NCI-H1930 (cell line): ENCODE results near the gene NKPD1.

Experiments
- DNase-seq, 2 experiments: peaks; one replicate each; lab custom pipeline; 2025; lab: John Stamatoyannopoulos, UW

NKPD1 gene

DNA sequence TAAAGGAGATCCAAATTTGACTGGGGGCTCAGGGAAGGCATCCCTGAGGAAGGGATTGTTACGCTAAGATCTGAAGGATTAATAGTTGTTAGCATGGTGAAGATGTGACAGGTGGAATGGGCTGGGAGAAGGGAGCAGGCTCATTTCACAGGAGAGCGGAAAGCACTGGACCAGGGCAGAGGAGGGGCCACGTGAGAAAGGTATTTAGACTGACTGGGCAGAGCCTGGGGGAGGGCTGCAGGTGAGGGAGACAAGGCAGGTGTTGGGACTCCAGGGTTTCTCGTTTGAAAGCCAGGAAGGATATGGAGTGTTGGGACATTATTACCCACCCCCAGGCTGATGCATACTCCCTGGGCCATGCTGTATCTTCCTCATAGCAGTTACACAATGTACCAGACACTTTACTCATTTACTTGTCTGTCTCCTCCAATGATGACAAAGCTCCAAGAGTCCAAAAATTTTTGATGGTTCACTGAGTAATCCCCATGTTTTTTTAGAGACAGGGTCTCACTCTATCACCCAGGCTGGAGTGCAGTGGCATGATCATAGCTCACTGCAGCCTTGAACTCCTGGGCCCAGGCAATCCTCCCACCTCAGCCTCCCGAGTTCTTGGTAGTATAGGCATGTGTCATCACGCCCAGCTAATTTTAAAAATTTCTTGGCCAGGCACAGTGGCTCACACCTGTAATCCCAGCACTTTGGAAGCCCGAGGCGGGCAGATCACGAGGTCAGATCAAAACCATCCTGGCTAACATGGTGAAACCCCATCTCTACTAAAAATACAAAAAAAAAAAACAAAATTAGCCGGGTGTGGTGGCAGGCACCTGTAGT, 14.9 kb upstream of the NKPD1 start:
- no peak for DNase-seq

DNA sequence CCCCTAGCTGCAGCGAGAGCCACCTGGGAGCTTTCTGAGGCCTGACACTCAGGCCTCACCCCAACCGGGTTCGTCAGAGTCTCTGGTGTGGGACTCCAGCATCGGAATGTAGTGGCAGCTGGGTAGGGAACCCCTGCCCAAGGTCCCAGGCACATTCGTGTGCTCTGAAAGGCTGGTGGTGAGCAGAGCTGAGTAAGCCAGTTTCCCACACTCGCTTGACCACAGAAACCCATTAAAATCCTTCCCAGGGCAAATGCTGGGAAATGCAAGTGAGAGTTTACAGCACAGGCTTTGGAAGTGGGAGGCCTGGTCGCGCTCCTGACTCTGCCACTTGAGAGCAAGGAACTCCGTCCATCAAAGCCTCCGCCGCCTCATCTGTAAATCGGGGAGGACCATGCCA, 13.0 kb upstream of the NKPD1 start:
- DNase-seq = no peak

DNA sequence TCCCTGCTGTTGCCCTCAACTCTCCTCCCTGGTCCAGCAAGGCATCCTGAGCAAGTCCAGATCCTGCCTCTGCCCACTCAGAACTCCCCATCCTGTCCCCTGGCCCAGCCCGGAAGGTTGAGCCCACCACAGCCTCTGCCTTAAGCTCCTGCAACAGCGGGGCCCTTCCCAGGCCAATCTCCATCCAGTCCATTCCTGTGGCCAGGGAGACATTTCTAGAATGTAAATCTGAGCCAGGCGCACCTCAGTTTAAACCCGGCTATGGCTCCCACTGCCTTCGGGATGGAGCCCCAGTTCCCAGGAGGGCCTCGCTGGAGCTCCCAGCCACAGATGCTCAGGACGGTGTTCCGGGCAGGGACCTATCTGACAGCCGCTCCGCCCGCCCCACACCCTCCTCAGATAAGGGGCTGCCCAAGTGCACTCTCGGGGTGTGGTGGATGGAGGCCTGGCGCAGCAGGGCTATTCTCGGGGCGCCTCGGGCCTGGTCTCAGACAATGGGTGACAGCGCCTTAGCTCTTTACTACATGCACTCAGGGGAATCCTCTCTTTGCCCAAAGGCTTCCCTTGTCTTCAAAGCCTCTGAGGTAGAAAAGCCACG, 11.9 kb upstream of the NKPD1 start:
- no peak for DNase-seq

DNA sequence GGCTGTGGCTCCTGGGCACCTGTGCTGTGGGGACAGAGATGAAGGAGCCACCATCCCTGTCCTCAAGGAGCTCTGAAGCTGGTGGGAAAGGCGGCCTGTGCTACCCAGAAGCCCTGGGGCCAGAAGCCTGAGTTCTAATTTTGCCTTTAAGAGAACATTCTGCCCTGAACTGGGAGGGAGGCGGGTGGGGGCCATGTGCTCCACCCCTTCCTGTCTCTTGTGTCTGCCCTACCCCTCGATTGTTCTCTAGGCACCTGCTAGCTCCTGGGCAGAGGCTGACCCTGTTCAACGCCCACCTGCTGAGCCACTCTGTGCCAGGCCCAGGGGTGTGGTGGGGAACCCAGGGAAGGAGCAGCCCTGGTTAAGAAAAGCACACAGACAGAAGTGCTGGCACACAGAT, 11.4 kb upstream of the NKPD1 start:
- no peak for DNase-seq

DNA sequence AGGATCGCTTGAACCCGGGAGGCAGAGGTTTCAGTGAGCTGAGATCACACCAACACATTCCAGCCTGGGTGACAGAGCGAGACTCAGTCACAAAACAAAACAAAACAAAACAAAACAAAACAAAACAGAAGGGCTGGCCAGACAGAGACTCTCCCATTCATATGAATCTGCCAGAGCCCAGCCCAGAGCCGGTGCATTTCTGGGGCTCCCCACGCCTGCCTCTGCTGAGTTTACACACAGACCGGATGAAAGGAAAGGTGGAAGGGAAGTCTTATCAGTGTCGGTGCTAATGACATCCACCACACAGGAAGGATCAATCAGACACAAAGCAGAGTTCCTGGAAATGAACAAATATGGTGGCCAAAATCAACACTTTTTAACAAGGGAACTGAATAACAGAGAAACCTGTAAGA, 10.4 kb upstream of the NKPD1 start:
- no peak for DNase-seq

DNA sequence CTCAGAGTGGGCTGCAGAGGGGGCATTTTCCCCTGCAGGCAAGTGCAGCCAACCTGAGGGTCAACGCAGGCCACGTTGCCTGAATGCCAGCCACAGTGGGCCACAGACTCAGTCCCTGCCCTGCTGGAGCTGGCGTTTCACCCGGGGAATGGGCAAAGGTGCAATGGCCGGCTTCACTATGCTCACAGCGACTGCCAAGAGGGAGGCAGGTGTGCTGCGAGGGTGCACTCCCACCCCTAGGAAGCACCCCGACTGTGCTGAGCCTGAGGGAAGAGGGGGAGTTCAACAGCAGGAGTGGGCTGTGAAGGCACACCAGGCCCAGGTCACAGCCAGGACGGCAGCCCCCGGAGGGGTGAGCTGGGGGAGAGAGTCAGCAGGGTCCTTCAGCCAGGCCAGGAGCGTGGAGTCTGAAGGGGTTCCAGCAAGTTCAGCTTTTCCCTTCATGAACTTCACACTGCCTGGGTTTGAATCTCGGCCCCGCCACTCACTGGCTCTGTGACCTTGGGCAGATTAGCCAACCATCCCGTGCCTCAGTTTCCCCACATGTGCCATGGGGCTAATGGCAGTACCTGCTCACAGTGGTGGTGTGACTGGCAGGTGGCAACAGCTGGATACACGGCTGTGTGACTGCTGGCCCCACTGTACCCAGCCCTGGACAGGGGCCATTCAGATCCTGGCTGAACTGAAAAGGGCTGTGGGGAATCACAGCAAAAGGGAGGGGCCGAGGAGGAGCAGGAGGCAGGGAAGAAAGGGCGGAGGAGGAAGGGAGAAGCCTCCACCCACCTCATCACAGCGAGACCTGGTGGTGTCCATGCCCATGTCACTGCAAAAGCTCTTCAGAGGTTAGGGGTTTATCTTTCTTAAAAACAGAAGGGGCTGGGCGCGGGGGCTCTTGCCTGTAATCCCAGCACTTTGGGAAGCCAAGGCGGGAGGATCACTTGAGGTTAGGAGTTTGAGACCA, 9.6 kb upstream of the NKPD1 start:
- no peak for DNase-seq

- DNase-seq = no peak
Observed at GRCh38 chr19:45169602-45170001, 8.8 kb upstream of the NKPD1 start.

DNA sequence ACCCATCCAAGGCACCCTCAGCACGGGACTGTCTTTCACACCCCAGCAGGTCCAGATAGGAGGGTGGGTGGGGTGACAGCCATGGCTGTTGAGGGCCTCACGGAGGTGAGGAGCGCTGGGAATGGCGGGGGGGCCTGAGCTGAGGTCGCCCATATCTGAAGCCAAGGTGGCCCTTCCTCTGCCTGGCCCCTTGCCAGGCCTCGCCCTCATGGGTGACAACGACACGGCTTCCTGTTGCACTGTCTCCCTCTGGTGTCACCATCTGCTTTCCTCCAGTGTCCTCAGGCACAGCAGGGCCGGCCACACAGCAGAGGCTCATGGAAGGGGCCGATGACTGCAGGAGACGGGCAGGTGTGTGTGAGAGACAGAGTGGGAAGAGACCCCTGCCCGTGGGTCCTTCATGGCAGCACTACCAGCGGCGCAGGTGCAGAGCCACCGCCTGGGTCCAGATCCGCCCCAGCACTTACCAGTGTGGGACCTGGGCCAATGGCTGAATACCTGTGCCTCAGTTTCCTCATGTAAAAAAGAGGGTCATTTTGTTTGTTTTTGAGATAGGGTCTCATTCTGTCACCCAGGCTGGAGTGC, 8.1 kb upstream of the NKPD1 start:
- DNase-seq = no peak

DNA sequence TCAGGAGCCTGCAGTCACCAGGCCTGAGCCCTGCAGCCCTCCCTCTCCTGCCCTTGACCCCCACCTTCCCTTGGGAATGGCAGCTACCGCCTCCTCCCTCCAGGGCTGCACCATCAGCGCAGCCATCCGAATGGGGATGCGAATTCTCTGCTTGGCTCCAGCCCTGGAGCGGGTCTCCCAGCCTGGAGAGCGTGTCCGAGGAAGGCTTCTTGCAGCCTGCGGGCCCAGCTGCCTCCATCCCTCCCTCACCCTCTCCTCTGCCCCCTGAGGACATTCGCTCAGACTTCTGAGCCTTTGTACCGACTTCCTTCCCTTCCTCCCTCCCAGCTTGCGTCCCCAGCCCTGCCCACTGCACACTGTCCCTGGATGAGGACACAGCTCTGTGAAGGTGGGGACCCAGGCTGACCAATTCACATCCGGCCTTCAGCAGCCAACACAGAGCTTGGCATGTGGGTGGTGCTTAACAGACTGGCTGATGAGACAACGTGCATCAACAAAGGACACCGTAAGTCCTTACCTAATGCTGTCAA, 6.0 kb upstream of the NKPD1 start:
- no peak for DNase-seq

- no peak for DNase-seq
Observed at GRCh38 chr19:45164577-45165335, 4.0 kb upstream of the NKPD1 start.

DNA sequence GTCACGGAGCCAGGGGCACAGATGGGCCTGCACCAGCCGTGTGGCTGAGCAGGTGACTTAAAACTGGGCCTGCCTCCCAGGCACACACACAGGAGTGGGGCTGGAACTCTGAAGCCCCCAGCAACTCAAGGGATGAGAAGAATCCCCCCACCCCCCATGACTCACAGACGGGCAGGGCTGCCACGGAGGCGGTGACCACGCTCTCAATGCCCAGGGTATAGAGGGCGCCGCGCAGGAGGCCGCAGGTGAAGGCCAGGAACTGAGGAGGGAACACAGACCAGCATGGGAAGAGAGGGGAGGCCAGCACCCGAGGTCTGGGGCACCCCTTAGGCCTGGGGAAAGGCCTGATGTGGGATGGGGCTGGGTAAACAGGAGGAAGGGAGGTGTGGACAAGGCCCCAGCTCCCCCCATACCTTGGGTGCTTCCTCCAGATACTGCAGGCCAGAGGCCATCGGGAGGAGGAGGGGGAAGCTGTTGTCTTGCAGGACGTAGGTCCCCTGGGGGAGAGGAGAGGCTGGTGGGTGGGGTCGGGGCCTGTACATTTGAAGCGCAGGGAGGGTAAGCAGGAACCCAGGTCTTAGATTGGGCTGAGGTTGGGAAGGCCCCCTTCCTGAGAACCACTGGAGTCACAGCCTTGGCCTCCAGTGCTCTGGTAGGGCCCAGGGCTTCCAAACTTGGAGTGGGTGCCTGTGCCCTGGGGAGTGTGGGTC, 3.1 kb upstream of the NKPD1 start:
- DNase-seq = no peak

- no peak for DNase-seq
Observed at GRCh38 chr19:45163156-45163555, 2.4 kb upstream of the NKPD1 start.

DNA sequence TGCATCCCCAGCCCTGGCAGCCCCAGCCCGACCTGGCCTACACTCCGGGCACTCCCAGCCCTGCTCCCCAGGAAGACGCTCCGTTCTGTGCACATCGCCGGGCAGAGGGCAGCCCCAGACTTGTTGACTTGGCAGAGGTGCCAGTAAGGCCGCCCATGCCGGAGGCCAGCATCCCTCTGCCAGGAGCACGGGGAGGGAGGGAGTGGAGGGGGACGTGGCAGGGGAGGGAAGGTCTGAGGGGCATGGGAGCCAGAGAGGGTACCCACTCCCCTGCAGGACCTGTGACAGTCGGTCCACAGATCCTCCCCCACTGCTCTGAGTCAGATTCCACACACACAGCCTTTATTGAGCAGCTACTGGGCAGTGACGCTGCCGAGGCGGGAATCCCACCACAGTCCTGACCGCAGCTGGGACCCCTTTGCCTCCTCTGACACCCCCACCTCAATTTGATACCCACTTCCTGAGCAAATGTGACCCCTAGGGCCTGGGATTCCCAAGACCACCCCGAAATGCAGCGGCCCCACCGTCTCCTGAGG, 1.9 kb upstream of the NKPD1 start:
- no peak for DNase-seq

GRCh38 chr19:45161738-45162607, 1.2 kb upstream of the NKPD1 start:
- peak in 1 of 2 experiments; percentile 18 for DNase-seq

DNA sequence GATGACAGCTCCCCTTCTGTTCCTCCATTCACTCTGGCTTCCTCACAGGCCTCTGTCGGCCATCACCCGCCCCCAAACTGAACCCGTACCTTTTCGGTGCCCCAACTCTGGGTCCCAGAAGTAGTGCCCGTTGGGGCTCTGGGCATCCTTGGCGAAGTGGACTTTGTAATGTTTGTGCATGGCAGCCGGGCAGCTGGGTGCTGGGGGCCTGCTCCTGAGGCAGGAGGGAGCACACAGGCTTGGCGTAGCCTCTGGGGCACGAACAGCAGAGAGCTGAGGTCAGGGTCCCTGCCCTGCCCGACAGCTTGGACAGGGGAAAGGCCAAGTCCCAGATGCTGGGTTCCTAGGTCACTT, 834 bp downstream of the NKPD1 start:
- no peak for DNase-seq

DNA sequence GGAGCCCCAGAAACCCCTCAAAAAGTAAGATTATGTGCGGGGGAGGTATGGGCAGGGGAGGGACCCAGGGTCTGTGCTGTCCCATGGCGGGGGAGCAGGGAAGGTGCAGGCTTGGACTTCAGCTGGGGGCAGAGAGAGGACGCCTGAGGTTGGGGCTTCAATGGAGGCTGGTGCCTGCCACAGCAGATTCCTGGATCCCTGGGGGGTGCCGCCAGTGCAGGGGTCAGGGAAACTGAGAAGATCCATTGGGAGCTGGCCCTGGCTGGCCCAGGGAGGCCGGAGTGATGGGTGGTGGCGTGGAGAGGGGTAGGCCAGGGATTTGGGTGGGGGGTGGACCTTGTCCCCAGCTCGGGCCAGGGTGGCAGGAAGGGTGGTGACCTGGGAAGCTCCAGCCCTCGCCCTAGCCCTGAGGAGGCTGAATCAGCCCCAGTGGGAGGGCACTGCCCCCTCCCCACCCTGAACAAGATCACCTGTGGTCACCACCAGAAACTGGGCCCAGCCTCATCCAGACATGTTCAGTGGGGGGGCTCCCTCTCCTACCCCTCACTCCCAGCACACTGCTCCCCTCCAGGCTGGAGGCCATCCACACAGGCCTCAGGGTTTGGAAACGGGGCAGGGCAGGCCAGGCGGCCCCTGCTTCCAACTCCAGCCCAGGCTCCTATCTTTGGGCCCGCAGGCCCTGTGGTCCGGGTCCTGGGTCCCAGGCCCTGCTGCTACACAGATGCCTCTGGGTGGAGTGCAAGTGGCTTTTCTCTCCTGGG, 1.4 kb downstream of the NKPD1 start:
- DNase-seq = no peak

DNA sequence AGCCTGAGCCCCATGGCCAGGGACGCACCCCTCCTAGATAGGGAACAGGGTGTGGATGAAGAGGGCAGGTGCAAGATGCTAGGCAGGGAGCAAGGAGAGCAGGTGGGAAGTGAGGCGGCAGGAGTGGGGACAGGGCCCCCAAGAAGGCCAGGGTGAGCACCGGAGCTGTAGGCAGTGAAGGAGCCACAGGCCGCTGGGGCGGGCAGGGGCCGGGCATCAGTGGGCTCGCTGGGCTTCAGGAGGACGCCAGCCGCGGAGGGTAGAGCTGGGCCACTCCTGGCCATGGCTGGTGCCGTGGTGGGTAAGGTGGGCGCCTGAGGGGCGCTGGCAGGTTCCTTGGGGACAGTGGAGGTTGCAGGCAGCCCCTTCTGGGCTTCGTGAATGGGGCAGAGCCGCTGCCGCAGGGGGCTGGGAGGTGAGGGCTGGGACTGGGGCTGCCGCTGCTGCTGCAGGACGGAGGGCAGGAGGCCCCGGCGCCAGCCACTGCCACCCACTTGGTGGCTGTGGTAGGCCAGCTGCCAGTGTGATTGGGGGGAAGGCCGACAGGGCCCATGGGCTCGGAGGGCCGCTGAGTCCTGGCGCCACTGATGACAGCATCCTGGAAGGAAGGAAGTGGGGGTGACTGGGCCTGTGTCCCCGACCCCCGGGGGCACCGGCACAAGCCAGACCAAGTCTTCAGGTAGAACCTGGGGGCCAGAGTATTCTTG, 2.1 kb downstream of the NKPD1 start:
- no peak for DNase-seq

- DNase-seq = no peak
Observed at GRCh38 chr19:45156751-45157150, 4.0 kb downstream of the NKPD1 start.
